DMS79 treated with DMSO at 0.1 percent for 48 hours (cell line): Measurements from ENCODE around the gene NIF3L1.
A peak's percentile ranks its signal among the peaks of the same experiment; 100 is the strongest.
"Not testable (repeated sequence)": the region's sequence is repeated elsewhere in the genome, so short reads cannot be mapped to it uniquely, and the experiment has no call there.

Experiments
- DNase-seq: peaks from one replicate; lab custom pipeline; 2025; lab: John Stamatoyannopoulos, UW

NIF3L1 gene

GRCh38 chr2:200873560-200873959, 15.6 kb upstream of the NIF3L1 start:
- no peak for DNase-seq

GRCh38 chr2:200877443-200877842, 11.7 kb upstream of the NIF3L1 start:
- no peak for DNase-seq

GRCh38 chr2:200878289-200878880, 10.8 kb upstream of the NIF3L1 start:
- no peak for DNase-seq

DNA sequence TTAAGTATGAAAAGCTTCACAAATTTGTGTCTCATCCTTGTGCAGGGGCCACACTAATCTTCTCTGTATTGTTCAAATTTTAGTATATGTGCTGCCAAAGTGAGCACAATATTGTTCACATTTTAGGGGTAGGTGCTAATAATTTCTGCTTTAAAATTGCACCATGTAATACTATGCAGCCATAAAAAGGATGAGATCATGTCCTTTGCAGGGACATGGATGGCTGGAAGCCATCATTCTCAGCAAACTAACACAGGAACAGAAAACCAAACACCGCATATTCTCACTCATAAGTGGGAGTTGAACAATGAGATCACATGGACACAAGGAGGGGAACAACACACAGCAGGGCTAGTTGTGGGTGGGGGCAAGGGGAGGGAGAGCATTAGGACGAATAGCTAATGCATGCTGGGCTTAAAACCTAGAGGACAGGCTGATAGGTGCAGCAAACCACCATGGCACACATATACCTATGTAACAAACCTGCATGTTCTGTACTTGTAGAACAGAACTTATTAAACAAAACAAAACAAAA, 7.4 kb upstream of the NIF3L1 start:
- not testable (repeated sequence) for DNase-seq

DNA sequence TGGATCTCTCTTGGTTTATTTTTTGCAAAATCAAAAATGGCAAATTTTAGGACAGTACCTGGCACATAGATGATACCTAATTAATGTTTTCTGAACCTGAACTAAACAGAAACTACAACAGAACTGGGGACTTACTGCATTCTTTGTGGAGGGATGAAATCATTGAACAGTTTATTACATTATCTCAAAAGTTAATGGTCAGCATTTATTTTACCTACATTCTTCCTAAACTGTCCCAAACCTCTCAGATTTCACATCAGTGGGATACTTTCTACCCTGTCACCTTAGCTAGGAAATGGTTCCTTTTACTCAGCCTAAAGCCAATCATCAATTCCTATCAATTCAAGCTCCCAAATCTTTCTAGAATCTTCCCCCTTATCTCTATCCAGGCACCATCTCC, 10.3 kb downstream of the NIF3L1 start:
- DNase-seq: no peak

GRCh38 chr2:200901459-200902072, 12.4 kb downstream of the NIF3L1 start:
- peak; percentile 47 for DNase-seq

- DNase-seq: peak; percentile 20
Observed at GRCh38 chr2:200905618-200906296, 16.6 kb downstream of the NIF3L1 start.

GRCh38 chr2:200909958-200910357, 20.8 kb downstream of the NIF3L1 start:
- no peak for DNase-seq

- DNase-seq: no peak
Observed at GRCh38 chr2:200913654-200914053, 24.5 kb downstream of the NIF3L1 start.

DNA sequence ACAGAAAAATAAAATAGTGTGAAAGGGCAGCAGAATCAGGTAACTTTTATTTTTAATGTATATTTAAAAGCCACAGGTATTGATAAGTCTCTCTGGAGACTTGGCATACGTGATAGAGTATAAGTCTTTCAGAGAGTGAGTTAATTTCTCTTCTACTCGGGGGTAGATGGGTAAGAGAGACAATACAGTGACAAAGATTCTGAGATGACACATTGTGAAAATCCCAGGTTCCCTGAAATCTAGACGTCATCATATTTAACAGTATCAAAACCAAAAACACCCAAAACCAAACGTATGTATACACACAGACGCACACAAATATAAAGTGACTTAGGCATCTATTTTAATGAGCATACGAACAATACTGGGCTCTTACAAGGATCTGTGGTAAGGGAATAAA, 33.3 kb downstream of the NIF3L1 start:
- no peak for DNase-seq

- no peak for DNase-seq
Observed at GRCh38 chr2:200929334-200930249, 40.4 kb downstream of the NIF3L1 start.

DNA sequence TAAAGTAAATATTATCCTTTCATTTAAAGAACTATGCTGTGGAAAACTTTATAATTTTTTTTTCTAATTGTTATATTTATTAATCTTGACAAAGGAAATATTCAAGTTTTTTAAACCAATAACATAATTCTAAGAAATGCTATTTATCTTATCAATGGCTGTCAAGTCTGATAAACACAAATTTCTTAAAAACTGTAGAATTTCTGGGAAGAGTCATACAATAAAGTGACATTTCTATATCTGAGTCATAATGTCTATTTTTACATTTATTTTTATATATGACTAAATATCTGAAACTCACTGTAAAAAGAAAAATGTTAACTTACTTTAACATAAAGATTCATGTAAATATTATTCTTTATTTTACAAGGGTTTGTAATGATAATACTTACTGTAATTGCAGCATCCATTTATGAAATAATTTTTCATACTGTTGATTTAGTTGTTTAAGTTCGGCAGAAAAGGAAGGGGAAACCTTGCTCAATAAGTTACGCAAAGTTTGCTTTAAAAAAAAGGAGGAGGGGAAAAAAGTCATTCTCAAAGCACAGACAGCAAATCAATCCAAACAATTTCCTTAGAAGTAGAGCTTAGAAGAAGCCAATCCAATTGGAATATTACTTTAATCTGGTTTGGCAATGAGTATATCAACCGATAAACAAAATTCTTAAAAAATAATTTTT, 41.9 kb downstream of the NIF3L1 start:
- no peak for DNase-seq

DNA sequence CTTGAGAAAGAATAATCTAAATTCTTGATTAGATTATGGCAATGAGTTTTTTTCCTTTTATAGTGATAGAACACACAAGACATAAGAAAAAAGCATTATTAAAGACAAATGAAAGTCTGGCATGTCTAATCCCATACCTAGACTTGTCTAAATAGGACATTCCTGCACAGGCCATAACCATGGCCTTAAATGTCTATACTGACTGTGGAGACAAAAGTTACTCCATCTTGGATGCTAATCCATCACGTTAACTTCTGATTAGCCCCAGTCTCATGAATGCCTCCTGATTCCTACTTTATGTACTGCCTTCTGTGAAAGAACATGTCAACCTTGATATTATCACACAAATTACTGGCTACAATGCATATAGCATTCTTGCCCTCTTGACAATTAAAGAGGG, 50.7 kb downstream of the NIF3L1 start:
- DNase-seq: no peak

DNA sequence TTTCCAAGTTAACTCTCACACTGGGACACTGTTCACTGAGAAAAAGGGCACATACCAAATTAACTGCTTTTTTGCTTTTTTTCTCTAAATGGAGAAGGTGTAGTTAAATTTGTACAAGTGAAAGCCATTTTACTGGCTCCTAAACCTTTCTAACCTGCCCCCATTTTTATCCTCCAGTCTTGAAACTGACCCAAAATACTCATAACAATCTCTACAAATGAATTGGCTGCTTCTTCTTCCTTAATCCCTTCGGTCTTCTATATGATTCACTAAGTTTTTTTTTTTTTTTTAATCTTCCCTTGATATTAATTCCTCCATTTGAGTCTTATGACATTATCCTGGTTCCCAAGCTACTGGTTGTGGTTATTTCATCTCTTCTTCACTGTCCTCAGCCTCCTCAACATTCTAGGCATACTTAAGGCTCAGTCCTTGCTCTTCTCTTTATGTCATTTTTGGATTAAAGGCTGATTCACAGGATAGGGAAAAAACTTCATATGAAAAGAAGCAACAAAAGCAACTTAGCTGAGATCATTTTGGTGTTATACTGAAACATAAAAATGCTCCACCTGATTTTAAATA, 54.4 kb downstream of the NIF3L1 start:
- no peak for DNase-seq

DNA sequence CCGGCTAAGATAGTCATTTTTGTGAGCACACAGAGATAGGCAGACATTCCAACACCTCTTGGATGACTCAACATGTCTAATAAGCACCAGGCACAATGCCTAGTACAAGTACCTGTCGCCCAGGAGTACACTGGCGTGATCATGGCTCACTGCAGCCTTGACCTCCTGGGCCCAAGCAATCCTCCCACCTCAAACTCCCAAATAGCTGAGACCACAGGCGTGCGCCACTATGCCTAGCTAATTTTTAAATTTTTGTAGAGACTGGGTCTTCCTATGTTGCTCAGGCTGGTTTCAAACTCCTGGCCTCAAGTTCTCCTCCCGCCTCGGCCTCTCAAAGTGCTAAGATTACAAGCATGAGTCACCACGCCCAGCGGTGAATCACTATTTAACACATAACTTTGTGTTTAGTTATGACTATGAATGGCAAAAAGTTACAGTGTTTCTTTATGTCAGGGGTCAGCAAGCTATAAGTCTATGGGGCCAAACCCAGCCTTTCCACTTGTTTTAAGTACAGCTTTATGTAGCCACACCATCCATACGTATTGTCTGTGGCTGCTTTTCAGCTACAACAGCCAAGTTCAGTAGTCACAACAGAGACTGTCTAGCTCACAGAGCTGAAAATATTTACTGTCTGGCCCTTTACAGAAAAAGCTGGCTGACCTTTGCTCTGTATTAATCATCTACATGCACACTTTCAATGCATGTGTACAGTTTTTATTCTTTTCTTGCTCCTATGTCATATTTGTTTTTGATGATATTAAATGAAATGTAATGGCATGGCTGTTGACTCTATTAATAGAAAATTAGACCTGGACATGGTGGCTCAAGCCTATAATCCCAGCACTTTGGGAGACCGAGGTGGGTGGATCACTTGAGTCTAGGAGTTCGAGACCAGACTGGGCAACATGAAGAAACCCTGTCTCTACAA, 55.6 kb downstream of the NIF3L1 start:
- no peak for DNase-seq

DNA sequence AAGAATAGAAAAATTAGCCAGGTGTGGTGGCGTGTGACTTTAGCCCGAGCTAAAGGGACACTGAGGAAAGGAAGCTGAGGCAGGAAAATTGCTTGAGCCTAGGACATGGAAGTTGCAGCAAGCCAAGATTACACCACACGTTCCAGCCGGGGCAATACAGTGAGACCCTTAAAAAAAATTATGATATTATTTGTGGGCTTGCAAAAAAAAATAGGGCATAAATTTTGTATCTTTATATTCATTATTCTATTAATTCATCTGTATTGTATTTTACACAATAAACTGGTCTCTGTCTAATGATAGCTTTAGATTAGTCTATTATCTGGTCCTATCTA, 56.2 kb downstream of the NIF3L1 start:
- no peak for DNase-seq

GRCh38 chr2:200950378-200950777, 61.2 kb downstream of the NIF3L1 start:
- DNase-seq: no peak
